NCI-H146 (cell line): ENCODE measurements around the gene CDAN1.

Source experiments
- DNase-seq: peaks from one replicate; lab custom pipeline; 2025; lab: John Stamatoyannopoulos, UW

The CDAN1 gene

DNA sequence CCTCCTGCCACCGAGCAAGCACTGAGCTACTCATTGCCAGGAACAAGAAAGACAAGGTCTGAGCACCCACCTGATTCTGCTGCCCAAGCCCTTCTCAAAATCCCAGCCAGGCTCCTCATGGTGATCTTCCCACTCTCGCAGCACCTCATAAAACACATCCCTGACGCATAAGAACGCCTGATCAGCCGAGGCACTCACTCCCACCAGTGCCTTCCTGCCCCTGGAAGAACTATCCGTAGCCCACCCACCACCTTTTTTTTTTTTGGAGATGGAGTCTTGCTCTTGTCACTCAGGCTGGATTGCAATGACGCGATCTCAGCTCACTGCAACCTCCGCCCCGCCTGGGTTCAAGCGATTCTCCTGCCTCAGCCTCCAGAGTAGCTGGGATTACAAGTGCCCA, 3.9 kb downstream of the CDAN1 start:
- DNase-seq: no peak

DNA sequence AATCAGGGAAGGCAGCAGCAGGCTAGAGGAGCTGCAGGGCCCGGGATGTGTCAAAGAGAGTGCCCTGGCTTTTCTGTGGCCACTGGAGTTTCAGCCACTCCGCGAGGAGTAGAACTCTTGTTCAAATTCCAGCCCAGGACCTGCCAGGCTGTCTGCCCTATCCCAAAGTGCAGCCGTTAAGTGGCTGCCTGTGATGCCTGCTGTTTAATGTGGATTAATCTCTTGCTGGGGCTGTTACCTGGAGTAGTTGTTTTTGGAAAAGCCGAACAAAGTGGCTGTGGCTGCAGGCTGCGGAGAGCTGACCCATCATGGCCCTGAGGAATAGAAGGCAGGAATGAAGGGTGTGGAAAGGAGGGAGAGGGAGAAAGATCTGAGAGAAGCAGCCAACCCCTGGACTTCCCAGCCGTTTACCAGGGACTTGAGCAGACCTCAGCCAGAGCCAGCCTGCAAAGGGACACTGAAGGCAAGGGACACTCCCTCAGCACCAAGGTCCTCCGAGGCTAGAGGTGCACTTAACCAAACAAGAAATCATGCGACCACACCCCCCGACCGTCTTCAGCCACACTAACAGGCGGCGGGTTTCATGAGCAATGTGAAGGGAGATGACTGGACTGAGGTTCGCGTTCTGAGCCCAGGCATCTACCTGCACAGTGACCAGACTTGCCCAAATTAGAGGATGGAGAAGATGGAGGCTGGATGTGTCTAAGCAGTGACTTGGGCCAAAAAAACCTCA, 4.7 kb downstream of the CDAN1 start:
- no peak for DNase-seq

DNA sequence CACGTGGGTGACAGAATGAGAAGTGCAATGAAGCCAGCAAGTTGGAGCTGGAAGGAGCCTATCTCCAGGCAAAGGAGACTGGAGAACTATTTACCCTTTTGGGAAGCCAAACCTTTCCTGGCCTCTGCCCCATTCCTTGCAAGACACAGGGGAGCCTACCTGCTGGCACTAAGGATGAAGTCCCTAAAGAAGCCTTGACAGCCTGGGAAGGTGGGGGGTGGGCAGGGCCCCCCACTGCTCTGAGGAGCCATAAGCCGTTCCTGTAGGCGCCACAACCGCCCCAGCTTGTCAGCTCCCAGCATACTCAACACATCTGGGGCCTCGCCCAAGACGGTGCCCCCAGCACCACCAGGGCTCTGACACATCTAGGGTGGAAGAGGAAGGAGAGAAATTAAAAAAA, 5.5 kb downstream of the CDAN1 start:
- no peak for DNase-seq

DNA sequence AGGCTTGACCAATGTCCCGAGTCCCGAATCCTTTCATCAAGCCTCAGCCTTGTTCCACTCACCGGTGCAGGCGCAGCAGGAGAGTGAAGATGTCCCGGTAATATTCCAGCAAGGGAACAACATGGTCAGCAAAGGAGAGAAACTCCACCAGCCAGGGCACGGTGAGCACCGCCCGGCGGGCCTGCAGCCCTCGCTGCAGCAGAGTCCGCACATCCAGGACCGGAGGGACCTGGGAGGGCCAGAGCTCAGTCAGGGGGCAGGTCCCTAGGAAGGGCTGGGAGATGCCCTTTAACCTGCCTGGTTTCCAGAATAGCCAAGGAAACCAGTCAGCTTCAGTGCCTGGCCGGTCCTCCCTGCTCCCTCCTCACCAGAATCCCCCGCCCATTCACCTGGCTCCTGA, 6.4 kb downstream of the CDAN1 start:
- no peak for DNase-seq

DNA sequence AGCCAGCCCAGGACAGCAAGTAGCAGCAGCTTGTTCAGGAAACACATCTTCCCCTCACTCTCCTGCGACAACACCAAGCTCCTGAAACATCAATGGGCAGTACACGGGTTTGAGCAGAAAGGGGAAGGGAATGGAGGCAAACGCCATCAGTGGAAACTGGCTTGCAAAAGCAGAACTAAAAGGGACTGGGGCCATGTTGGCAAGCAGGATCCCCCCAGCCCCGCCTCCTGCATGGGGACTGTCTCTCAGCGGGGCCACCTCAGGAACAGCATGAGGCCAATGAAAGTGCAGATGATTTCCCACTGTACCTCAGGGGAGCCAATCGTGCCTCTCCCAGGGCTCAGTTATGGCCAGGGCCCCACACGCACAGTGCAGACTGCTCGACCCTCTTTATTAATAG, 6.8 kb downstream of the CDAN1 start:
- DNase-seq: no peak

DNA sequence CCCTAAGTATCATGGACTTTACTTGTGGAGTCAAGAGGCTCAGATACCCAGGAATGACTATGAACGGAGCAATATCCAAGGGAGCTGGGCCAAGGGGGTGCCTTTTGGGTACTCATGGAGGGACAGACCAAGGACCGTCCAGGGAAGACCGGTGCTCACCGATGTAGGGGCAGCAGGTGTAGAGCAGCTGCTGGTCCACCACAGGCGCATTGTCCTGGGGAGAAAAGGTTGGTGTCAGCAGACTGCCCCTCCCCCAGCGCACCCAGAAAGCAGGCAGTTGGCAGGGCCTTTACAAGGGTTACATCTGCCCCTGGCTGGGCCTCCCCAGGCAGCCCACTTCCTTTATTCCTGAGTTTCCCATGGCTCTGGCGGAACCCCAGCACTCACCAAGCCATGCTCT, 7.5 kb downstream of the CDAN1 start:
- no peak for DNase-seq

DNA sequence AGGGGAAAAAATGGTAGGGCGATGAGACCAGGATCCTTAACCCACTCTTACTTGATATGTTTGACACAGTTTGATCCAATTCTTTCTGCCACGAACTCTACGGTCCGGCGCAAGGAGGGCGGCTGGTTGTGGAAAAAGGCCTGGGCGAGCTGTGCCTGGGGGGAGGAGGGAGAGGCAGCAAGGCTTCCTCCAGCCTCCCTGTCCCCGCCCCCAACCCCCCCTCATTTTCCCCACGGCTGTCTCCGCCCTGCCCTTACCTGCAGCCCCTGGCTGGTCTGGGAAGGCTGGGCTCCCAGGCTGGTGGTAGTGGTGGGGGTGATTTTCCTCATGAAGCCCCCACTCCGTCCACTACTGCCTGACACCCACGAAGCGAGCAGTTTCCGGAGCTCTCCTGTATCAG, 8.0 kb downstream of the CDAN1 start:
- DNase-seq: no peak

DNA sequence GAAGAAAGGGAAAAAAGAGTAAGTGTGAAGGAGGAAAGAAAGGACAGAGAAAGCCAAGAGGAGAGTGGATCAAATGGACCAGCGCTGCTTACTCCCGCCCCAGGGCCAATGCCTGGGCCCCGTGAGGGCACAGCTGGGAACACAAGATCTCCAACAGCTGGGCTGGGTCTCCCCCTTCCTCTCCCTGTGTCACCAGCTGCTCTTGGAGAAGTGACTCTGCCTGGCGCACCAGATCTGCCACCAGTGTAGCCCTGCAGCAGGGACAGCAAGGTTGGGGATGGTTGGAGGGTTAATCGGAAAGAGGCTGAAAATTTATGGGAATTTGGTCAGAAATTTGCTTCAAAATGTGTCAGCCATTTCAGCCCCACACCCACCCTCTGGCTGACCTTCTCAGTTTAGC, 8.4 kb downstream of the CDAN1 start:
- DNase-seq: no peak

DNA sequence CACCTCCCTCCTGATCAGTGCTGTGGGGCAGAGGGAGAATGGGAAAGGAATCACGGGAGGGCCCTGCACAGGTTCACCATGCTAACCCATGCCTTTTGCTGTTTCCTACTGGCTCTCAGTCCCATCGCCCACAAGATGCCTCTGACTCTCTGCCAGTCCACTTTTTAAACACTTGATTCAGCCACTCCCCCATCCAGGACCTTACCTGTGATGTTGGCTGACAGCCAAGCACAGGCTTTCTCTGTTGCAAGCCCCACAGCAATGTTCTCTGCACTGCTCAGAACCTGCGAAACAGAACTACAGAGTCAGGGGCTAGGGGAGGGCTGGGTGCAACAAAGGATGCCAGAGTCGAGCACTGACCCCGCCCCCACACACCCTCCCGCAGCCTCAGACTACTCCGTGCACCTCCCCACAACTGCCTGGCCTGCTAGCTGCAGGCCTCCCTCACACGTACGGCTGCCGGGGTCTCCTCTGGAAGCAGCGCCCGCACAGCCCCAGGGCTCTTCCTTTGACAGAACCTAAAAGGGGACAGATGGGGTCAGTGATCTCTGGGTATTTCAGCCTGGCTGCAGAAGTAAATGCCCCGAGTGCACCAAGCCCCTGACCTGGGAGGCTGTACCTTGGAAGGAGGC, 9.1 kb downstream of the CDAN1 start:
- no peak for DNase-seq

DNA sequence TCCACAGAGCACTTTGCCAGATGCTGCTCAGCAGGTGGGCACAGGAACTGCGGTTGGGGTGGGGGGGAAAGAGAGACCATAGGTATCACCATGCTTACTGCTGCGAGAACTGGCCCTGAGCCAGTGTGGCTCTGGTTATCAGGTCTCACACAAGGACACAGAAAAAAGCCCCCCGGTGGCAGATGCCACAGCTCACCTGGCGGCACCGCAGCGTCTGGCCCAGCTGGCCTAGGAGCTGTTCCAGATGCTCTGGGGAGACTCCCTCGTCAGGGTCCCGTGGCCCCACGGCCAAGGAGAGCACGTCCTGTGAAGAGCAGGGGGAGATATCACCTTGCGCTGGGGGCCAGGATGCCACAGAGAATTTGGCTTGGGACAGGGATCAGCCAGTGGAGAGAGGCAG, 10.8 kb downstream of the CDAN1 start:
- DNase-seq: peak; percentile 79

DNA sequence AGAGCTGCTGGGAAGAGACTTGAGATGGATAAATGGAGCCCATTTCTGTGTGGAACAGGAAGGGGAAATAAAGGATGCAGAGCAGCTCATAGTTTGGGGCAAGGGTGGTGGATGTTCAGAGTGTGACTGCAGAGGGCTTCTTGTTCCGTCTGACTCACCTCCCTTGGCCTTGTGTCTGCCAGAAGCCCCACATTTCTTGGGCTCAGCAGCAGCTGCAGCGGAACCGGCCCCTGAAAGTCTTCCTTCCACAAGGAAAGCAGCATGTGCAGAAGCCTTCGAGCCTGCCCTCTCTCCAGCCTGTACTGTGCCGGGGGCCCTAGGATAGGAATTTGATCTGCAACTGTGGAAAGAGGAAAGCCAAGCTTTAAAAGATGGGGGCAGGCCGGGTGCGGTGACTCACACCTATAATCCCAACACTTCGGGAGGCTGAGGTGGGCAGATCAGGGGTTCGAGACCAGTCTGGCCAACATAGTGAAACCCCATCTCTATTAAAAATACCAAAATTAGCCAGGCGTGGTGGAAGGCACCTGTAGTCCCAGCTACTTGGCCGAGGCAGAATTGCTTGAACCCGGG, 11.5 kb downstream of the CDAN1 start:
- no peak for DNase-seq

DNA sequence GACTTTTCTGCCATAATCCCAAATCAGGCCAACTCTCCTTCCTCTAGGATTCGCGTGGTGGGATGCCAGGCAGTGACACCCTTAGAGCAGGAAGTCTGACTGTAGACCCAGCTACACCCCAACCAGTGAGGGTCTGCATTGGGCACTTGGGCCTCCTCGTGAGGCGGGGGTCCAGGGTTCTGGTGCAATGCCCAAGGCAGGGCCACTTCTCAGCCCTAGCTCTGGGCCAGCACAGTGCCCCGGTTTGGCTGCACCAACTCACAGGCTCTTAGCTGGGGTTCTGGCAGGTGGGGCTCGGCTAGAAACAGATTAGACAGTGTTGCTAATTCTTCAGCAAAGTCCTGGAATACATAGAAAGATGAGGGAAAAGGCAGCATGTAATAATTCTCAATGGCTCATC, 12.7 kb downstream of the CDAN1 start:
- no peak for DNase-seq

DNA sequence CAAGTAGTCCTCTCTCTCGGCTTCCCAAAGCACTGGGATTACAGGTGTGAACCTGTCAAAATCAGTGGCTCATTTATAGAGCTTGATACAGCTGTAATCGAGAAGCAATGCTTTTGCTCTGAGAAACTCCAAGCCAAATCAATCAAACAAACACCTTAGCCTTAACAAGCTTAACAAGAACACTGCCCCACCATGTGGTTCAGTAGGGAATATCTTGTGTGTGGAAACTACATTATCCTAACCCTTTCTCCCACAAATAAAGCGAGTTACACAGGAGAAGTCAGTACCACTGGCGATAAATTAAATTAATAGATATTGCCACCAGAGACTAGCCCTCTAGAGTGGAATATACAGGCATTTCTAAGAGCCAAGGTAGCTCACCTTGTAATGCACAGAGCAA, 13.9 kb downstream of the CDAN1 start:
- DNase-seq: no peak

DNA sequence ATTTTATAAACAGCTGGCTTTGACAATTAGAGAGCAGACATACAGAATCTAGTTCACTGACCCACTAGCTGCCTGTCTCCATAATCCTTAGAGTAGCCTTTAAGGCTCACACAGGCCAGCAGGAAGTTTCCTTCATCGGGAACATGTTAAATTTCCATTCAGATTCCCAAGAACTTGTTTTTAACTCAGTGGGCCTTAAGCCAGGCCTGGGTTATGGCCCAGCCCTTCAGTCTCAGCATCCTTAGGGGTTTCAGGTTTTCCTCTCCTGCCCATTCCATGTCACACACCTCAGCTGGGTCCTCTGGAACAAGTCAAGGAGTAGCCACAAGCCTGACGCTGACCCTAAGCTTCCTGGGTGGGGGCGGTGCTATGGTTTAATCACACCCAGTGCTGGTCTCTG, 15.0 kb downstream of the CDAN1 start:
- no peak for DNase-seq

DNA sequence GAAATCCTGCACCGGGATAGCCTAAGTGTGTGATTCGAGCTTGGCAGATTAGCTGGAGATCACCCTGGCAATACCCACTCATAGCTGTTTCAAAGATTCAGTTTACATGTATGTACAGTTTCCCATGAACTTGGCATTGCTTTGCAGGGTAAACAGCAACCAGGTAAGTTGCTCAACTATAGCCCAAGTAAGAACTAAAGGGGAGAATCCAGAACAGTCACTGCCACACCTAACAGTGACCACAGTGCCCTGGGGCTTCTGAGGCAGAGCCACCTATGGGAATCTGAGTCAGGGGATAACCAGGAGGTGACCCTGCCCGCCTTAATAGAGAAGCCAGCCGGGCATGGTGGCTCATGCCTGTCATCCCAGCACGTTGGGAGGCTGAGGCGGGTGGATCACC, 15.9 kb downstream of the CDAN1 start:
- no peak for DNase-seq

DNA sequence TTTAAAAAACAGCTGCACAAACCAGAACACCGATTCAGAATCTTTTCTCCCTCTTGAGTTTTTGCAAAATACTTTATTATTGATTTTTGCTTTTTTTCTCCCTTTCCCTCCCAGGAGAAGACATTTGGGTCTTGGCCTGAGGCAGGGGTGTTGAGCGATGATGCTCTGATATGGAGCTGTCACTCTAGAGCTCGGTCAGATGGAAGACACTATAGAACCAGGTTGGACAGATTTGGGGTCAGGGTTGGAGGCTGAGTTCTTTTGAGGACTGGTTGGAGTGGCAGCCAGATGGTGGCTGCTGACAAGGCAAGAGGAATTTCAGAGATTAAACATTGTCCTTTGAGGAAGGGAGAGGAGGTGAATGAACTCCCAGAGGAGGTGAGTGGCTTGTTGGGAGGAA, 16.9 kb downstream of the CDAN1 start:
- no peak for DNase-seq

DNA sequence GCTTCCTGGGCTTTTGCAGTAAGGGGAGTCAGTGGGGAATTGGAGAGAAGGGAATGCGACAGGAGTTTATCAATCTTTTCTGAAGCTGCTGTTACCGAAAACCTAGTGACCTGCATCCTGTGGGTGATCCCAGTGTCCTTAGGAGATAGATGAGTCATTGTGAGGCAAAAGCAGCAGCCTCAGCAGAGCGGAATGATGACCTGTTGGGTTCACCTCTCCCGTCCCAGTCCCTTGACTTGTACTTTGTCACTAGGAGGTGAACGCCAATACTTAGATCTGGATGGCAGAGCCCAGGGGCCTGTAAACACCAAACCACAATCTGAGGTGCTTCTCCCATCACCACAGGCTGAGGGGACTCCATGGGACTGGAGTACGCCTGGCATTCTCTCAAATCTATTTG, 17.9 kb downstream of the CDAN1 start:
- DNase-seq: no peak

DNA sequence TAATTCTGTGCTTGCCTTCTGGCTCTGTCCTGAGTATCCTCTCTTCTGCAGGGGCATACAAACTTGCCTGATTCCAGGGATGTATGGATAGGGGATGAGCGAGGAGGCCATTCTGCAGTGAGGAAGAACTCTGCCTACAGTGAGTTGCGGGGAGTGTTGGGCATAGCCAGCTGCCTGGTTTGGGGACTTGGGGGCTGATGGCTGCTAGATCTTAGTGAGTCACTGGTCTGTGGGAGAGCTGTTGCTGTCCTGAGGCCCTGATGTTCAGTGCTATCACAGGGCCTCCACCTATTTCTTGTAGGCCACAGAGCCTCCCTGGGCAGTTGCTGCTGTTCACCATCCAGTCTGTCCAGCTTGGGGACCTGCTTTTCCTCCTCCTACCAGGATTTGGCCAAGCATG, 20.3 kb downstream of the CDAN1 start:
- no peak for DNase-seq

DNA sequence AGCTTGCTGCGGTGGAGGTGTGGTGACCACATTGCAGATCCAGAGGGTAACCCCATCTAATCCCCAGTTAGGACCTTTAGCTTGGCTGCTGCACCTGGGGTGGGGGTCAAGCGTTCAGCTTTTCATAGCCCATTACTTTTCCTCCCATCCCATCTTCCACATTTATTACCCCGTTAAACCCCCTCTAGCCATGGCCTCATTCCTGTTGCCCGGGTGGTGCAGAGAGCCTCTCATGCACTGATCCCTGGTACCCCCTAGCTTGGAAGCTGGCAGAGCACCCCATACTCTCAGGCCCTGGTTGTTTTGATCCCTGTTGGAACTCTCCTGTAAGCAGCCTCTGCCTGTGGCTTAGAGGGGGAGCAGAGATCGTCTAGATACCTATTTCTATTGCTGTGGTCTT, 20.8 kb downstream of the CDAN1 start:
- DNase-seq: no peak

DNA sequence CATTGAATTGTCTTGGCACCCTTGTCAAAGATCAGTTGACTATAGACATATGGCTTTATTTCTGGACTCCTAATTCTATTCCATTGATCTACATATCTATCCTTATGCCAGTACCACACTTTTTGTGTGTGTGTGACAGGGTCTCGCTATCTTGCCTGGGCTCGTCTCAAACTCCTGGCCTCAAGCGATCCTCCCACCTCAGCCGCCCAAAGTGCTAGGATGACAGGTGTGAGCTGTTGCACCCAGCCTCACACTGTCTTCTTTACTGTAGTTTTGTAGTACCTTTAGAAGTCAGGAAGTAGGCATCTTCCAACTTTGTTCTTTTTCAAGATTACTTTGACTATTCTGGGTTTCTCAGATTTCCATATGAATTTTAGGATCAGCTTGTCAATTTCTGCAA, 24.3 kb downstream of the CDAN1 start:
- DNase-seq: no peak

DNA sequence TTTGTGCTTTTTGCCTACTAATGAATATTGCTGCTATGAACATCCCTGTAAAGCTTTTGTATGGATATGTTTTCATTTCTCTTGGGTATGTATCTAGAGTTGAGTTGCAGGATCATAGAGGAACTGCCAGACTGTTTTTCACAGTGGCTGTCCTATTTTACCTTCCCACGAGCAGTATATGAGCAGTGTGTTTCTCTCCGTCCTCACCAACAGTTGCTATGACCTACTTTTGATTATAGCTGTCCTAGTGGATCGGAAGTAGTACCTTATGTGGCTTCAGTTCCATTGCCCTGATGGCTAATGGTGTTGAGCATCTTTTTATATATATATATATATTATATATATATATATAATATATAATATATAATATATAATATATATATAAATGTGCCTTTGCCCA, 25.2 kb downstream of the CDAN1 start:
- DNase-seq: no peak

DNA sequence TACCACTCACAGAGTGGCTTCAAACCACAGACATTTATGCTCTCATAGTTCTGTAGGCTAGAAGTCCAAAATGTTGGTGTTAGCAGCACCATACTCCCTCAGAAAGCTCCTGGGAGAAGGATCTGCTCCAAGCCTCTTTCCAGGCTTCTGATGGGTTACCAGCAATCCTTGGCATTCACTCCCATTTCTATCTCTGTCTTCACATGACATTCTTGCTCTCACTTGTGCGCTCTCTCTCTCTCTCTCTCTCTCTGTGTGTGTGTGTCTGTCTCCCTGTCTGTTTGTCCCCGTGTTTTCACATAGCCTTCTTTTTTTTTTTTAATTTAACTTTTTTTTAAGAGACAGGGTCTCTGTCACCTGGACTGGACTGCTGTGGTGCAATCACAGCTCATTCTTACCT, 26.3 kb downstream of the CDAN1 start:
- no peak for DNase-seq

DNA sequence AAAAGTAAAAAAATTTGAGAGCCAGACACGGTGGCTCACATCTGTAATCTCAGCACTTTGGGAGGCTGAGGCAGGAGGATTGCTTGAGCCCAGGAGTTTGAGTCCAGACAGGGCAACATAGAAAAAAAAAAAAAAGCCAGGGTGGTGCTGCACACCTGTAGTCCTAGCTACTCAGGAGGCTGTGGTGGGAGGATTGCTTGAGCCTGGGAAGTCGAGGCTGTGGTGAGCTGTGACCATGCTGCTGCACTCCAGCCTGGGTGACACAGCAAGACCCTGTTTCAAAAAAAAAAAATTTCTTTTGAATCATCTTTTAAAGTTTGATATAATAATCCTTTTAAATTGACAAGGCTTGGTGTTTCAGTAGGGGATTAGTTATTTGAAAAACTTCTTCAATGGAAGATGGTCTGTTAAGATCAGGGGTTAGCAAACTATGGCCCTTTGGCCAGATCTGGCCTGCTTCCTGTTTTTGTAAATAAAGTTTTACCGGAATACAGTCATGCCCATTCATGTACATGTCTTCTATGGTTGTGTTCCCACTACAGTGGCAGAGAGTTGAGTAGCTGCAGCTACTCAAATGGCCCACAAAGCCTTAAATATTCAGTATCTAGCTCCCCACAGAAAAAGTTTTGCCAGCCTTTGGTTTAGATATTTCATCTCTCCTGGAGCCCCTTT, 28.9 kb downstream of the CDAN1 start:
- DNase-seq: no peak
